H1 (cell line): ENCODE results near the gene ZNF764. TPM values are rescaled to one million over a fixed set of nuclear protein-coding genes. Genes with fewer than 3 reads are reported as not detected.
A peak's percentile ranks its signal among the peaks of the same experiment; 100 is the strongest.

Experiments used
- CTCF ChIP-seq, 3 experiments: IDR thresholded peaks; 1 replicate in 2 of 3; 2 replicates in 1 of 3; pipeline versions ENCODE4 v1.5.1 to v1.6.1; 2011; ENCODE audit warnings: low read length in 3 of 3, mild to moderate bottlenecking in 3 of 3, inconsistent platforms in 2 of 3, low read depth in 1 of 3, moderate library complexity in 1 of 3; ENCODE audit not compliant: insufficient read depth in 1 of 3; ENCODE audit errors: control extremely low read depth in 1 of 3
- GTF2F1 ChIP-seq: IDR thresholded peaks from 2 replicates; pipeline ENCODE4 v1.6.1; 2012; ENCODE audit warnings: low read depth, low read length, improper control_type of control experiment, borderline replicate concordance
- KDM4A ChIP-seq: IDR thresholded peaks from one replicate; pipeline ENCODE4 v1.7.1; 2012; ENCODE audit warnings: low read depth, mild to moderate bottlenecking, moderate library complexity, low read length, inconsistent platforms; ENCODE audit not compliant: severe bottlenecking
- PHF8 ChIP-seq: fragments of 200-600 bp; sonication (generic); conservative IDR thresholded peaks from 2 replicates; pipeline ENCODE4 v1.7.1; 2012; ENCODE audit warnings: low read depth, mild to moderate bottlenecking, inconsistent platforms, low read length, moderate library complexity
- polyA plus RNA-seq, 7 experiments: library from polyadenylated mRNA; depleted of rRNA in 3 of 7; stranded (reverse) in 5 of 7; unstranded in 2 of 7; fragments of >200 nt in 5 of 7; fragments of 200-250 nt in 2 of 7; gene quantifications; 1 replicate in 5 of 7; 2 replicates in 1 of 7; 4 replicates in 1 of 7; pipeline versions ENCODE4 v1.2.1 to v1.2.3, GENCODE V29; 2011 to 2013; ENCODE audit warnings: missing spikeins in 2 of 7, mixed read lengths in 2 of 7
- total RNA-seq: library from RNA; stranded (reverse); fragmentation: NEBNext Ultra II Directional; extraction: Animal tissue kit (Norgen Biotek cat#: 25700); gene quantifications from 2 replicates; pipeline ENCODE4 v1.2.1, GENCODE V29; 2021

The ZNF764 gene
- total and polyA plus RNA-seq, 2 of the 8 experiments (the other 6 are each of a cell fraction or from before 2014, with no cell fraction given) = 5.7 to 7.7 TPM

- TF ChIP-seq PHF8 = peak; percentile 41; the same call in 1 of the 2 replicates
- TF ChIP-seq CTCF (IDR thresholded peaks at IDR 0.05; ENCODE audit: control extremely low read depth in 1 of 3, insufficient read depth in 1 of 3, low read depth in 1 of 3, low read length in 3 of 3) = no peak
- no peak for TF ChIP-seq KDM4A
- no peak for TF ChIP-seq GTF2F1
Observed at GRCh38 chr16:30561089-30561816, 3.1 kb upstream of the ZNF764 start (continued).
